ENCODE data around the gene SOX15.
"Not testable (repeated sequence)": the region's sequence is repeated elsewhere in the genome, so short reads cannot be mapped to it uniquely, and the experiment has no call there.

Gene SOX15

GRCh38 chr17:7589891-7590691 lies at the start of gene SOX15:
Gene SOX15 (minus strand): TSS chr17:7590094. CDS start chr17:7589676, 418 bp downstream.
- DNase-seq, result no peak

- DNase-seq, result no peak
Measured at GRCh38 chr17:7636163-7636562, 46.3 kb upstream of the SOX15 start.

GRCh38 chr17:7634384-7634783 lies 44.5 kb upstream of the SOX15 start:
- peak in 1 of 2 donors; percentile 18 for DNase-seq

GRCh38 chr17:7633093-7633492 lies 43.2 kb upstream of the SOX15 start:
- DNase-seq, result no peak

GRCh38 chr17:7632492-7632894 lies 42.6 kb upstream of the SOX15 start:
- no peak for DNase-seq

GRCh38 chr17:7631398-7632380 lies 41.8 kb upstream of the SOX15 start:
- no peak for DNase-seq

- DNase-seq, result no peak
Measured at GRCh38 chr17:7629939-7630571, 40.2 kb upstream of the SOX15 start, which contains the start of gene SHBG. Gene SHBG (plus strand): TSS chr17:7630135. CDS start chr17:7630173, 38 bp downstream.

- DNase-seq, result peak; percentile 68 to 74
Measured at GRCh38 chr17:7627250-7628121, 37.6 kb upstream of the SOX15 start, which contains the start of gene SAT2. Gene SAT2 (minus strand): TSS chr17:7627821. CDS start chr17:7627635, 186 bp downstream.

- DNase-seq, result no peak
Measured at GRCh38 chr17:7626956-7627249, 37.0 kb upstream of the SOX15 start.

- DNase-seq, result no peak
Measured at GRCh38 chr17:7626307-7626706, 36.4 kb upstream of the SOX15 start.

GRCh38 chr17:7625749-7626148 lies 35.9 kb upstream of the SOX15 start:
- DNase-seq, result not testable (repeated sequence)

GRCh38 chr17:7623661-7624060 lies 33.8 kb upstream of the SOX15 start:
- DNase-seq, result no peak

- no peak for DNase-seq
Measured at GRCh38 chr17:7620835-7621234, 30.9 kb upstream of the SOX15 start.

GRCh38 chr17:7618608-7619007 lies 28.7 kb upstream of the SOX15 start:
- no peak for DNase-seq

GRCh38 chr17:7615265-7615747 lies 25.4 kb upstream of the SOX15 start:
- DNase-seq, result no peak

- peak; percentile 97 to 98 for DNase-seq
Measured at GRCh38 chr17:7614425-7615264, 24.8 kb upstream of the SOX15 start, which contains the start of gene FXR2. Gene FXR2 (minus strand): TSS chr17:7614897. CDS start chr17:7614532, 365 bp downstream.

- DNase-seq, result no peak
Measured at GRCh38 chr17:7613769-7614424, 24.0 kb upstream of the SOX15 start.

- DNase-seq, result no peak
Measured at GRCh38 chr17:7612294-7612640, 22.4 kb upstream of the SOX15 start.

- DNase-seq, result no peak
Measured at GRCh38 chr17:7611635-7612293, 21.9 kb upstream of the SOX15 start.

- DNase-seq, result no peak
Measured at GRCh38 chr17:7610641-7611040, 20.7 kb upstream of the SOX15 start.
